ENCODE measurements around the gene TMEM198. TPM values are rescaled to one million over a fixed set of nuclear protein-coding genes. Genes with fewer than 3 reads are reported as not detected.

The TMEM198 gene
- total and polyA plus RNA-seq, 2 experiments from 2014 or later: 1.7 to 5.8 TPM

DNA sequence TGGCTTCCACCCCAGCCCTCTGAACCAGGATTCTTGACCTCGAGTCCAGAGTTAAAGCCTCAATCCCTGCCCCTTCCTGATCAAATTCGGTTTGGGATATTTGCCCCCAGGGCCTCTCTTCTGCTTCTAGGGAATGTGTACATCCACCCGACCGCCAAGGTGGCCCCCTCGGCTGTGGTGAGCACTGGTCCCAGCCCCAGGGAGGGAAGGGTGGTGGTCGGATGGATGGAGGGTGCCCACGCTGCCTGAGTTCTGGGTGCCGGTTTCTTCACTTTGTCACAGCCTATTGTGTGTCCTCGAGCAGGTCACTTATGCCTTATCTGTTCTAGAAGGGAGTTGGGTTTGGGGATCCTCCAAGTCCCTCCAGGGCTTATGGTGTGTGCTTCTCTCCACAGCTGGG lies 38.2 kb upstream of the TMEM198 start:
- Histone ChIP-seq H3K27me3 (replicated peaks; ENCODE audit: insufficient read depth) (no peaks in the 10 kb centered on the region), H3K9me2 (ENCODE audit: insufficient read depth) (no peaks in the 10 kb centered on the region), H4K20me1 (ENCODE audit: insufficient read depth) (no peaks in the 10 kb centered on the region), H3K9ac (no peak overlapping the region), H3K9me3 (ENCODE audit: low read depth) (no peaks in the 10 kb centered on the region), H3K4me1 (ENCODE audit: insufficient read depth) (peaks cover 13% of the 10 kb centered on the region), H3K79me2 (ENCODE audit: insufficient read depth) (peaks cover 9% of the 10 kb centered on the region; the same call in 1 of the 2 replicates), H3K4me3 (no peak overlapping the region), H3F3A (ENCODE audit: insufficient read depth) (no peaks in the 10 kb centered on the region), H2AFZ (no peak overlapping the region), H3K4me2 (ENCODE audit: unreplicated experiment) (no peak overlapping the region), H3K27ac (no peak overlapping the region), H3K36me3 (ENCODE audit: low read depth) (peaks cover 4% of the 10 kb centered on the region; the same call in 1 of the 2 replicates)
- WGBS, 2 experiments (ENCODE audit: low coverage in 1 of 2, low lambda C conversion rate in 2 of 2, missing lambda C conversion rate in 2 of 2): 92 to 95% methylated on average over 9 of the region's 9 CpGs
- TF ChIP-seq EZH2phosphoT487 (IDR thresholded peaks at IDR 0.05; ENCODE audit: insufficient read depth, low read depth) (no peak), EZH2 (IDR thresholded peaks at IDR 0.05; ENCODE audit: insufficient read depth, poor library complexity, severe bottlenecking) (no peak)
- DNase-seq: no peak
- in situ Hi-C loops (cut with MboI): no loop called here

DNA sequence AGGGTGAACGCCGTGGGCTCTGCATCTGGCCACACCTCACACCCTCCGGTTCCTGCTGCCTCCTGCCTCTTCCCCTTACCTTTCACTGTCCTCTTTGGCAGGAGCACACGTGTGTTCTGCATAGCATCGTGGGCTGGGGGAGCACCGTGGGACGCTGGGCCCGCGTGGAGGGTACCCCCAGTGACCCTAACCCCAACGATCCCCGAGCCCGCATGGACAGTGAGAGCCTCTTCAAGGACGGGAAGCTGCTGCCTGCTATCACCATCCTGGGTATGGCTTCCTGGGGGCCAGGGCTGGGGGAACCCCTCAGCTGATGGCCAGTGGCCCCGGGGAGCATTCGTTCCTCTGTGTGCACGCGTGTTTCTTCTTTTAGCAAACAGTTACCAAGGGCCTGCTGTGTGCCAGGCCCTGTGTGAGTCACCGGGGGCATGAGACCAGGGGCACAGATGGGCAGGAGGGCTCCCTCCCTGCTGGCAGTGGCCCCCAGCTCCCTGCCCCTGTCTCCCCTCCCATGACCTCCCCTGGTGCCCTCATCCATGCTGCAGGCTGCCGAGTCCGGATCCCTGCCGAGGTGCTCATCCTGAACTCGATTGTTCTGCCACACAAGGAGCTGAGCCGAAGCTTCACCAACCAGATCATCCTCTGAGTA lies 37.6 kb upstream of the TMEM198 start:
- Histone ChIP-seq H4K20me1 (ENCODE audit: insufficient read depth) (no peaks in the 10 kb centered on the region), H3K36me3 (ENCODE audit: low read depth) (peaks cover 4% of the 10 kb centered on the region; the same call in 1 of the 2 replicates), H3K4me1 (ENCODE audit: insufficient read depth) (peaks cover 13% of the 10 kb centered on the region), H3K27ac (no peak overlapping the region), H2AFZ (no peak overlapping the region), H3K9me2 (ENCODE audit: insufficient read depth) (no peaks in the 10 kb centered on the region), H3K9me3 (ENCODE audit: low read depth) (no peaks in the 10 kb centered on the region), H3K79me2 (ENCODE audit: insufficient read depth) (peaks cover 2% of the 10 kb centered on the region; the same call in 1 of the 2 replicates), H3K4me3 (no peak overlapping the region), H3F3A (ENCODE audit: insufficient read depth) (no peaks in the 10 kb centered on the region), H3K27me3 (replicated peaks; ENCODE audit: insufficient read depth) (no peaks in the 10 kb centered on the region; the same call in 1 of the 2 replicates), H3K9ac (no peak overlapping the region), H3K4me2 (ENCODE audit: unreplicated experiment) (no peak overlapping the region)
- DNase-seq: no peak
- 82 to 83% methylated on average over 19 to 23 of the region's 23 CpGs for WGBS, 2 experiments (ENCODE audit: low coverage in 1 of 2, low lambda C conversion rate in 2 of 2, missing lambda C conversion rate in 2 of 2)
- in situ Hi-C loops (cut with MboI): no loop called here
- TF ChIP-seq EZH2phosphoT487 (IDR thresholded peaks at IDR 0.05; ENCODE audit: insufficient read depth, low read depth) (no peak), EZH2 (IDR thresholded peaks at IDR 0.05; ENCODE audit: insufficient read depth, poor library complexity, severe bottlenecking) (no peak)

DNA sequence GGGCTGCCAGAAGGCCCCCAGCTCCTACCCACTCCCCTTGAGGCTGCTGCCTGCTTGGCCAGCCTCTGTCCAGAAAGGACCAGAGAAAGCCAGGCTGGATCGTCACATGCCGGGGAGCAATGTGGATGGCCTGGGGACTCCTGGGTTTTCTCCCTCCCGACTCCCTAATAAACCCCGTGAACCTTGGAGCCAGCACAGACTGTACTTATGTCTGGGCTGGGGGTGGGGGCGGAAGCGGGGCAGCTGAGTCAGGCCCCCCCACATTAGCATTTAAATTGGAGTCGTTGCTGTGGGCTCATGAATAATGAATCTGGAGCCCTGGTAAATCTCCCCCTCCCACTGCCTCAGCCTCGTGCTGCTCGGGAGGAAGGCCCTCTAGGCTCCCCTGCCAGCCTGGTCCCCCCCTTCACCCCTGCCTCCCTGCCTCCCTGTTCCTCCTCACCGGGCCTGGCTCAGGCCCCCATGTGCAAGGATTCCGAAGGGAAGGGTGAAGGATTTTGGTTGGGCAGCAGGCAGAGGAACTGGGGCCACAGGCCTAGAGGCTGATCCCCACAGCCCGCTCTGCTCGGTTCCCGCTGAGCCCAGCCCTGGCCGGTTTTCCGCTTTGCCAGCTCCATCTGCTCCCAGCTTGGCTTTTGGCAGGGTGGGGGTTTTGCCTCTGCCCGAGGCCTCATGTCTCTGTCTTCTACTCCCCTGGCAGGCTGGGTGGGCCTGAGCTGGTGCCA lies 36.9 kb upstream of the TMEM198 start:
- peaks cover 13% of the 10 kb centered on the region for H3K4me1 ChIP-seq (ENCODE audit: insufficient read depth)
- no peaks in the 10 kb centered on the region for H3K9me3 ChIP-seq (ENCODE audit: low read depth)
- no peak overlapping the region for H3K4me3 ChIP-seq
- no peaks in the 10 kb centered on the region for H4K20me1 ChIP-seq (ENCODE audit: insufficient read depth)
- H3K9me2 ChIP-seq (ENCODE audit: insufficient read depth): no peaks in the 10 kb centered on the region
- H3K36me3 ChIP-seq (ENCODE audit: low read depth): peaks cover 4% of the 10 kb centered on the region; the same call in 1 of the 2 replicates
- no peaks in the 10 kb centered on the region for H3K79me2 ChIP-seq (ENCODE audit: insufficient read depth)
- WGBS, 2 experiments (ENCODE audit: low coverage in 1 of 2, low lambda C conversion rate in 2 of 2, missing lambda C conversion rate in 2 of 2): 64 to 66% methylated on average over 14 to 17 of the region's 17 CpGs
- H3K9ac ChIP-seq: no peak overlapping the region
- no peak for TF ChIP-seq EZH2phosphoT487 (IDR thresholded peaks at IDR 0.05; ENCODE audit: insufficient read depth, low read depth)
- TF ChIP-seq EZH2 (IDR thresholded peaks at IDR 0.05; ENCODE audit: insufficient read depth, poor library complexity, severe bottlenecking): no peak
- no peak for DNase-seq
- H3F3A ChIP-seq (ENCODE audit: insufficient read depth): no peaks in the 10 kb centered on the region
- H3K27ac ChIP-seq: no peak overlapping the region
- no peak overlapping the region for H2AFZ ChIP-seq
- no peak overlapping the region for H3K4me2 ChIP-seq (ENCODE audit: unreplicated experiment)
- no peaks in the 10 kb centered on the region; the same call in 1 of the 2 replicates for H3K27me3 ChIP-seq (replicated peaks; ENCODE audit: insufficient read depth)
- in situ Hi-C loops (cut with MboI): no loop called here

DNA sequence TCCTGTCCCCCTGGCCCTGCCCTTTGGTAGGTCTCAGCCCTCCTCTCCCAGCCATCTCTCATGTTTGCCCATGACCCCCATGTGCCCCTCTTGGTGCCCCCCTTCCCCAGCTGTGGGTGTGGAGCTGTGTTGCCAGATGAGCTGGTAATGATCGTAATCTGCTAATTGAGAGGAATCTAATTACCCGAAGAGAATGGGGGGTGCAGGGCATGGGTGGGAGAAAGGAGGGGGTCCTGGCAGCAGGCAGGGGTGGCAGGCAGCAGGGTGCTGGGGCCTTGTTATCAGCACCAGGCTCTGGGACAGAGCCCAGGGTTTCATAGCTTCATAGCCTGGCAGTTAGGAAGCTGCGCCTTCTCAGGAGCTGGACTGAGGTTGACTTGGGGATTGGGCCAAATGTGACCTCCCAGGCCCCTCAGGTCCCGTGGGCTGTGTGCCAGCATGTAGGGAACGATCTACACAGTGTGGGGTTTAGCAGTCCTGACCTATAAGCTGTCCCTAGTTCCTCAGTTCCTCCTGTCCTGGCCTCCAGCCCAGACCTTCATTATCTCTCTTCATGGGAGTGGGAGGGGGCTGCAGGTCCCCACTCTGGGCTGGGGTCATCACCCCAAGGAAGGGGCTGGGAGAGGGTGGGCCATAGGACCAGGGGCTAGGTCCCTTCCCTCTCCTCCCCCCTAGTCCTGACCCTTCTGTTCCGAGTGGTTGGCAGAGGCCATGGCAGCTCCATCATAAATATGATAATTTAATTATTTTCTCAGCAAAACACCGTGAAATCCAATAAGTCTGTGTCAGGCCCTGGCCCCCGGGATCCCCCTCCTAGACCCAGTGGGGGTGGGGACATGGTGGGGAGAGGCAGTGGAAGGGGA lies 36.0 kb upstream of the TMEM198 start:
- H3K9me3 ChIP-seq (ENCODE audit: low read depth): no peaks in the 10 kb centered on the region
- H3K36me3 ChIP-seq (ENCODE audit: low read depth): peaks cover 4% of the 10 kb centered on the region; the same call in 1 of the 2 replicates
- H3K4me3 ChIP-seq: no peak overlapping the region
- H3K4me2 ChIP-seq (ENCODE audit: unreplicated experiment): no peak overlapping the region
- peaks cover 13% of the 10 kb centered on the region for H3K4me1 ChIP-seq (ENCODE audit: insufficient read depth)
- 35 to 41% methylated on average over 8 of the region's 8 CpGs for WGBS, 2 experiments (ENCODE audit: low coverage in 1 of 2, low lambda C conversion rate in 2 of 2, missing lambda C conversion rate in 2 of 2)
- in situ Hi-C loops (cut with MboI): no loop called here
- peak; percentile 40 for DNase-seq
- H3F3A ChIP-seq (ENCODE audit: insufficient read depth): no peaks in the 10 kb centered on the region
- H4K20me1 ChIP-seq (ENCODE audit: insufficient read depth): no peaks in the 10 kb centered on the region
- no peak overlapping the region for H3K9ac ChIP-seq
- no peak overlapping the region for H2AFZ ChIP-seq
- no peaks in the 10 kb centered on the region for H3K9me2 ChIP-seq (ENCODE audit: insufficient read depth)
- H3K27me3 ChIP-seq (replicated peaks; ENCODE audit: insufficient read depth): peaks cover 2% of the 10 kb centered on the region; the same call in 1 of the 2 replicates
- TF ChIP-seq EZH2phosphoT487 (IDR thresholded peaks at IDR 0.05; ENCODE audit: insufficient read depth, low read depth) (no peak), EZH2 (IDR thresholded peaks at IDR 0.05; ENCODE audit: insufficient read depth, poor library complexity, severe bottlenecking) (no peak)
- no peaks in the 10 kb centered on the region for H3K79me2 ChIP-seq (ENCODE audit: insufficient read depth)
- no peak overlapping the region for H3K27ac ChIP-seq

All from GM23248 (cell line).